Psoas muscle (tissue), 8 donors: ENCODE measurements around the gene SCRN2. TPM values are rescaled to one million over a fixed set of nuclear protein-coding genes. Genes with fewer than 3 reads are reported as not detected.
A peak's percentile ranks its signal among the peaks of the same experiment; 100 is the strongest.

Source experiments
- ATAC-seq, 4 donors: fragments of 200-7000 bp; cut with Tn5 transposase; one replicate each; pipeline ENCODE4 v1.9.1; 2020; ENCODE audit warnings: moderate library complexity in 3 of 4, mild to moderate bottlenecking in 2 of 4
- DNase-seq, 2 donors: peaks; one replicate each; pipeline ENCODE4 v3.0.0-alpha.2; 2020
- H3K27ac ChIP-seq: fragments of 200-600 bp; one replicate; pipeline ENCODE4 v1.8.0; 2022
- H3K27me3 ChIP-seq, 3 donors: fragments of 200-600 bp in 1 of 3; one replicate each; pipeline versions ENCODE4 v1.6.1 to v1.8.0; 2013 to 2022; ENCODE audit warnings: low read length in 2 of 3, mild to moderate bottlenecking in 2 of 3, moderate library complexity in 1 of 3; ENCODE audit not compliant: insufficient read depth in 3 of 3
- H3K36me3 ChIP-seq, 2 donors: fragments of 200-600 bp in 1 of 2; one replicate each; pipeline versions ENCODE4 v1.6.1 to v1.8.0; 2013 to 2022; ENCODE audit warnings: low read depth in 1 of 2, mild to moderate bottlenecking in 1 of 2, moderate library complexity in 1 of 2; ENCODE audit not compliant: insufficient read depth in 1 of 2
- H3K4me1 ChIP-seq: fragments of 200-600 bp; one replicate; pipeline ENCODE4 v1.8.0; 2022
- H3K4me3 ChIP-seq: fragments of 200-600 bp; one replicate; pipeline ENCODE4 v1.8.0; 2022; ENCODE audit warnings: mild to moderate bottlenecking
- H3K9me3 ChIP-seq: fragments of 200-600 bp; one replicate; pipeline ENCODE4 v1.8.0; 2022
- WGBS, 3 donors: extraction: QIAGEN DNeasy Blood & Tissue Kit; methylation state at CpG; one replicate each; pipeline versions ENCODE4 v1.1.6 to v1.1.7; 2013; 5-methylcytosine and 5-hydroxymethylcytosine counted together
- intact Hi-C, 2 donors: fragments of 100-400 bp; cut with DNase I; formaldehyde crosslinking; loops; one replicate each; pipeline versions ENCODE4 v1.11.0 to v1.14.2; 2022
- polyA plus RNA-seq, 3 donors: library from polyadenylated mRNA; stranded (reverse); fragments of 200-250 nt; gene quantifications; one replicate each; pipeline ENCODE4 v1.2.3, GENCODE V29; 2013
- total RNA-seq, 4 donors: library from RNA; stranded (reverse); fragmentation: NEBNext Ultra II Directional in 2 of 4; extraction: Animal tissue kit (Norgen Biotek cat#: 25700) in 2 of 4; gene quantifications; one replicate each; pipeline versions ENCODE4 v1.2.1 to v1.2.4, GENCODE V29; 2021 to 2023
- TF ChIP-seq, protein P1 (sequence below): fragments of 200-600 bp; IDR thresholded peaks from one replicate; pipeline ENCODE4 v1.8.0; 2022; ENCODE audit warnings: antibody characterized with exemption
- donor health status: healthy with polysubstance abuse.
- donor health status: DM: no; HTN: no; CAD: no; lungs with moderate emphysema.
- donor health status: Bipolar disorder and iron deficiency.
- donor health status: healthy.
- donor health status: DM: yes; HTN: yes; CAD: no.
- donor health status: DM: no; HTN: no; CAD: no.
- donor health status: DM: no; HTN: no; CAD: no.
- donor health status: DM: yes; HTN: yes; CAD: no.

Gene SCRN2
- total and polyA plus RNA-seq, 7 donors = 10.7 to 33.5 (median 17.3) TPM

DNA sequence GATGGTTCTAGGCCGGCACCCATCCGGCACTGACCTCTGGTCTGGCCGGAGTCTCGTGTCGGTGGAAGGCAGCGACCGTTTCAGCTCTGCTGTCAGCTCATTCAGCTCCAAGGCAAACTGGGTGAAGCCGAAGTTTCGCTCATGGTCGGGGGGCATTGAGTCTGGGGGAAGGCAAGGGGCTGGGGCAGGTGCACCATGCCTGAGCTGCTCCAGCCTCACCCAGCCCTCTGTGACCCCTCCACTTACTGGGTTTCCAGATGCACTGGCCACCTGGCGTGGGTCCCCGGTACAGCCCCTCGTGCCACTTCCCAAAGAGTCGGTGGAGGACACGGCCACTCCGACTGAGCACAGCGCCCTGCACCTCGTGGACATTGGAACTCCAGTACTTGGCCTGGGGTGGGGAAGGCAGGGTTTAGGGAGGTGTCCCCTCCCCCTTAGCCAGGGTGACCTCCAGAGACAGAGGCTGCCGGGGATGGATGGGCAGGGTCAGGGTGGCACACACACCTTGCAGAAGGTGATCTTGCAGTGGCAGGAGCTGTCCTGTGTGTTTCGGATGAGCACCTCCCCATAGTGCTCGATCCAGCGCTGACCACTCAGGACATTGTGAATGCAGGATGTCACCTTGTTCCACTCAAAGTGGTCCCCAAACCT is 32.1 kb downstream of the SCRN2 start:
- no peak for ATAC-seq
- H3K4me3 ChIP-seq = no peak overlapping the region
- TF ChIP-seq, protein P1, sequence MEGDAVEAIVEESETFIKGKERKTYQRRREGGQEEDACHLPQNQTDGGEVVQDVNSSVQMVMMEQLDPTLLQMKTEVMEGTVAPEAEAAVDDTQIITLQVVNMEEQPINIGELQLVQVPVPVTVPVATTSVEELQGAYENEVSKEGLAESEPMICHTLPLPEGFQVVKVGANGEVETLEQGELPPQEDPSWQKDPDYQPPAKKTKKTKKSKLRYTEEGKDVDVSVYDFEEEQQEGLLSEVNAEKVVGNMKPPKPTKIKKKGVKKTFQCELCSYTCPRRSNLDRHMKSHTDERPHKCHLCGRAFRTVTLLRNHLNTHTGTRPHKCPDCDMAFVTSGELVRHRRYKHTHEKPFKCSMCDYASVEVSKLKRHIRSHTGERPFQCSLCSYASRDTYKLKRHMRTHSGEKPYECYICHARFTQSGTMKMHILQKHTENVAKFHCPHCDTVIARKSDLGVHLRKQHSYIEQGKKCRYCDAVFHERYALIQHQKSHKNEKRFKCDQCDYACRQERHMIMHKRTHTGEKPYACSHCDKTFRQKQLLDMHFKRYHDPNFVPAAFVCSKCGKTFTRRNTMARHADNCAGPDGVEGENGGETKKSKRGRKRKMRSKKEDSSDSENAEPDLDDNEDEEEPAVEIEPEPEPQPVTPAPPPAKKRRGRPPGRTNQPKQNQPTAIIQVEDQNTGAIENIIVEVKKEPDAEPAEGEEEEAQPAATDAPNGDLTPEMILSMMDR = no peak
- peaks cover 48% of the 10 kb centered on the region for H3K4me1 ChIP-seq
- peaks cover 0 to 67% of the 10 kb centered on the region in 2 donors for H3K36me3 ChIP-seq
- no peaks in the 10 kb centered on the region for H3K9me3 ChIP-seq
- H3K27me3 ChIP-seq = no peaks in the 10 kb centered on the region
- 88 to 96% (median 94%) methylated on average over 22 of the region's 22 CpGs for WGBS, 3 donors
- no peak for DNase-seq
- H3K27ac ChIP-seq = peak overlapping the region; percentile 92
- intact Hi-C loops = loop anchor here in 1 of 2 donors (5.0 to 10.0 kb wide), 2 partner anchors 112 to 144 kb away; no protein-coding TSS in a partner anchor

DNA sequence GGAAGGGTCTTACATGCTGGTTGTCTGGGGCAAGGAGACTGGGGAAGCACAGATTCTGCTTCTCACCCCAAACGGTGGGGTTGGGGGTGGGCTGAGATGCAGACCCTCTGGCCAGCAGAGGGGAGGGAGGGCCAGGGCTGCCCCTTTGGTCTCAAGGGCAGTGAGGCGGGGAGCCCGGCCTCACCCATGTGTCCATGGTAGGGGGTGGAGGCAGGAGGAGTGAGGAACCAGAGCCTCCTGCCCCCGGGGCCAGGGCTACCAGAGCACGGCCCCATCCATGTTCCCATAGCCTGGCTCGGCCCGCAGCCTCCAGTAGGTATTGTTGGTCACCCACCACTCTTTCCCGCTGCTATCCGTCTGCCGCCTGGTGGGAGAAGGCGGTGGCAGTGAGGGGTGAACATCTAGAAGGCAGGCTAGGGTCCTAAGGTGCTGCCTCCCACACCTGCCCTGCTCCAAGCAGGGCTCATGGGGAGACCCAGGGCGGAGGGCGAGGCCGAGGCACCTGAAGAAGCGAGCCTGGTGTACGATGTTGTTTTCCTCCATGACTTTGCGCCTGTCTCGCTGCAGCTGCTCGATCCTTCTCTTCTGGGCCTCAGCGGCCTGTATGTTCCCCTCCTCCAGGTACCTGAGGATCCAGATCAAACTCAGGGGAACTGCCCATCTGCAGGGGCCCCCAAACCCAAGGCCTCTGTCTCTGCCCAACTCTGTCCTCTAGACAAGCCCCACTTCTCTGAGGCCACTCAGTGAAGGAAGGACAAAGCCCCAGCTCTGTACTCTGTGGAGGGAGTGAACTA is 32.8 kb downstream of the SCRN2 start:
- WGBS, 3 donors = 86 to 92% (median 87%) methylated on average over 18 to 20 of the region's 20 CpGs
- ATAC-seq (no peak), DNase-seq (no peak)
- Histone ChIP-seq H3K9me3 (no peaks in the 10 kb centered on the region), H3K27me3 (no peaks in the 10 kb centered on the region), H3K4me3 (no peak overlapping the region), H3K27ac (peak overlapping the region; percentile 92), H3K4me1 (peaks cover 48% of the 10 kb centered on the region), H3K36me3 (peaks cover 0 to 60% of the 10 kb centered on the region in 2 donors)
- TF ChIP-seq, protein P1 = no peak
- intact Hi-C loops = loop anchor here in 1 of 2 donors (5.0 to 10.0 kb wide), 2 partner anchors 111 to 143 kb away; no protein-coding TSS in a partner anchor

DNA sequence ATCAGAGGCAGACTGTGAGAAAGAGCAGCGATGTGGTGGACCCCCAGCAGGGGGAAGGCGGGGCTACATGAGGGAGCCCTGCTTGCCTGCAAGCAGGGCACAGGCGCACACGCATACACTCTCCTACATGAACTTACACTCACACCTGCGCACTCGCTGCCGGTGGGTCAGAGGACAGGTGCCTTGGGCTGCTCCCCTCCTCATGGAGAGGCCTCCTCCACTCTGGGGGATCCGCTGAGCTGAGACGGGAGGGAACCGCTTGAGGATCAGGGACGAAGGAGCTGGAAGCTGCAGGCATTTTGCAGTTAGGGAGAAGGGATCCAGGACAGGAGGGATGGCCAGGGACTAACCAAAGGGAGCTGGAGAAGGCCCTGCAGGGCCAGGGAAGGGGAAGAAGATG is 33.7 kb downstream of the SCRN2 start:
- TF ChIP-seq, protein P1 = no peak
- ATAC-seq (no peak), DNase-seq (no peak)
- Histone ChIP-seq H3K4me1 (peaks cover 45% of the 10 kb centered on the region), H3K4me3 (no peak overlapping the region), H3K27ac (peak overlapping the region; percentile 92), H3K36me3 (peaks cover 0 to 52% of the 10 kb centered on the region in 2 donors), H3K27me3 (no peaks in the 10 kb centered on the region), H3K9me3 (no peaks in the 10 kb centered on the region)
- 79 to 87% (median 85%) methylated on average over 10 to 11 of the region's 11 CpGs for WGBS, 3 donors
- intact Hi-C loops = loop anchor here in 1 of 2 donors (5.0 to 10.0 kb wide), 2 partner anchors 110 to 143 kb away; no protein-coding TSS in a partner anchor

DNA sequence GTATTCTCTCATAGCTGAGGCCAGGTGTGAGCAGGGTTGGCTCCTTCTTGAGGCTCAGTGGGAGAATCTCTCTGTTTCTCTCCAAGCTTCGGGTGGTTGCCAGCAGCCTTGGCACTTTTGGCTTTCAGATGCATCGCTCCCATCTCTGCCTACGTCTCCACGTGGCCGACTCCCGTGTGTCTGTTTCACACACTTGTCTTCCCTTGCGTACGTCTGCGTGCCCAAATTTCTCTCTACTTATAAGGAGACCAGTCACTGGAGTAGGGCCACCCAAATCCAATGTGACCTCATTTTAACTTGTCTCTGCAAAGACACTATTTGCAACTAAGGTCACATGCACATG is 34.2 kb downstream of the SCRN2 start:
- ATAC-seq = peak in 2 of 4 donors; percentile 2 to 14
- 28 to 88% (median 31%) methylated on average over 9 of the region's 9 CpGs for WGBS, 3 donors
- peak overlapping the region; percentile 92 for H3K27ac ChIP-seq

More for the DNA sequence above, 34.2 kb downstream of the SCRN2 start:
- intact Hi-C loops = loop anchor here in 1 of 2 donors (5.0 to 10.0 kb wide), 2 partner anchors 110 to 142 kb away; no protein-coding TSS in a partner anchor
- no peaks in the 10 kb centered on the region for H3K9me3 ChIP-seq
- peaks cover 0 to 48% of the 10 kb centered on the region in 2 donors for H3K36me3 ChIP-seq
- no peak overlapping the region for H3K4me3 ChIP-seq
- no peak for DNase-seq
- H3K4me1 ChIP-seq = peaks cover 45% of the 10 kb centered on the region
- TF ChIP-seq, protein P1 = no peak
- H3K27me3 ChIP-seq = no peaks in the 10 kb centered on the region
